Erythroblast (primary cell): Measurements from ENCODE around the gene PHF12.

Experiments
- DNase-seq, 2 experiments: peaks; one replicate each; lab custom pipeline; 2025; lab: John Stamatoyannopoulos, UW
- GATA1 ChIP-seq: IDR thresholded peaks from 2 replicates; pipeline ENCODE4 v1.6.1; 2011; ENCODE audit warnings: low read depth, mild to moderate bottlenecking, control low read depth, low read length, moderate library complexity
- POLR2A ChIP-seq: IDR thresholded peaks from 2 replicates; pipeline ENCODE4 v1.6.1; 2011; ENCODE audit warnings: mild to moderate bottlenecking, low read length

PHF12 gene

DNA sequence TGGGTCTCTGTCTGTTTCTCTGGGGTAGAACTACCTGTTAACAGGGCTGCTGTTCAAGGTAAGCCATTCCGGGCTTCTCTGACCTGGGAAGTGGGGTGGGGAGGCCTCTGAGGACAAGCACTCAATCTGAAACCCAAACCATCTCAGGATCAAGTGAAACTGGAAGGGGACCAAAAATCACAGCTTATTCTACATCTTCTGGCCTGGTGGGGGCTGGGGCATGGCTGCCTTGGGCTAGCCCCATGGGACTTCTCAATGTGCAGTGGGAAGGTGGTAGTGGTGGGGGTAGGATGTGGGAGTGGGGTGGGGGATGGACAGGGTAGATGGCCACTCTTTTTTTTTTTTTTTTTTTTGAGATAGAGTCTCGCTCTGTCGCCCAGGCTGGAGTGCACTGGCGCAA is 59.3 kb downstream of the PHF12 start:
- no peak for TF ChIP-seq POLR2A
- TF ChIP-seq GATA1, result no peak
- no peak for DNase-seq

DNA sequence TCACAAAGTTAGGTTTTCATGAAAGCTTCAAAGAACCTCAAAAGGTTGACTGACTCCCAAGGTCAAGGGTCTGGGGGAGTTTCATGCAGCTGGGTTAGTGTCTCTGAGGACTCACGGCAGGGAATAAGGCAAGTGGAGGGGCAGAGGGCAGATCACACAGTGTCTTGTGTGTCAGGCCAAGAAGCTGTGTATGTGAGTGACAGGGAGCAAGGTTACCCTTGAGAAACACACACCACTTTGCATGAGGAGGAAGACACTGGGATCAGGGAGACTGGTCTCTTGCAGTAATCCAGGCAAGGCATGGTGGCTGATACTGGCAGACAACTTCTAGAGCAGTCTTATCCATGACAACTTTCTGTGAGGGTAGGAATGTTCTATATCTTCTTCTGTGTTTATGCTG is 60.1 kb downstream of the PHF12 start:
- no peak for DNase-seq
- TF ChIP-seq GATA1 (no peak), POLR2A (no peak)

DNA sequence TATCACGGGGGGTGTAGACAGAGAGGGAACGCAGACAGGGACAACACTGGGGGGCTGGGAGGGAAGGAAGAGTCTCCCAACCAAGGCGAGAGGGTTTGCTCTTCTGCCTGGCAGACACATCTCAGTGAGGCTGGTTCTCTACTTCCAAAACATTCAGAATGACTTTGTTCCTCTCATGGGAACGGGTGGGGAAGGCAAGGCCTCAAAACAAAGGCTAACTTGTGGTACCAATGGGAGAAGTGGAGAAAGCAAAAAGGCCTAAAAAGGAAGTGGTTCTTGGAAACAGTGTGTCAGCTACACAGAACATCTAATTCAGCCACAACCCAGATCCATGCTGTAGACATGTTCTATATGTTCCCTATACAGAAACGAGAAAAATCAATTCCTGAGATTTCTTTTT is 61.3 kb downstream of the PHF12 start:
- no peak for DNase-seq
- TF ChIP-seq GATA1 (no peak), POLR2A (no peak)

DNA sequence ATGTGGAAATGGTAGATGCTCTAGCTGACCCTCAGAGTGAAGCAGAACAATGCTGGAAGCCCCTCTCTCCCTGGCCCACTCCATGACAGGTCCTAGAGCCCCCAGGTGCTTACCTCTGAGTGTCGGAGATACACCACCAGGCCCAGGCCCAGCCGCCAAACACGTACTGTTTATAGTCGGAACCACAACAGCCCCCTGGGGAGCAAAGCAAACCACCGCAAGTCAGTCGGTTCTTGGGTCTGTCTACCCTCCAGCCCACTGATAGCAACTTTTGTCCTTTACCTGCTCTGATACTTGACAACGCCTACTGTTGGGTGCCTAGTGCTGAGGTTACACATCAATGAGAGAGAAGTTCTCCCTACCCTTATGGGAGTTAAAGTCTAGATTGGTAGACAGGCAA is 62.5 kb downstream of the PHF12 start:
- TF ChIP-seq POLR2A, result no peak
- TF ChIP-seq GATA1, result no peak
- no peak for DNase-seq

DNA sequence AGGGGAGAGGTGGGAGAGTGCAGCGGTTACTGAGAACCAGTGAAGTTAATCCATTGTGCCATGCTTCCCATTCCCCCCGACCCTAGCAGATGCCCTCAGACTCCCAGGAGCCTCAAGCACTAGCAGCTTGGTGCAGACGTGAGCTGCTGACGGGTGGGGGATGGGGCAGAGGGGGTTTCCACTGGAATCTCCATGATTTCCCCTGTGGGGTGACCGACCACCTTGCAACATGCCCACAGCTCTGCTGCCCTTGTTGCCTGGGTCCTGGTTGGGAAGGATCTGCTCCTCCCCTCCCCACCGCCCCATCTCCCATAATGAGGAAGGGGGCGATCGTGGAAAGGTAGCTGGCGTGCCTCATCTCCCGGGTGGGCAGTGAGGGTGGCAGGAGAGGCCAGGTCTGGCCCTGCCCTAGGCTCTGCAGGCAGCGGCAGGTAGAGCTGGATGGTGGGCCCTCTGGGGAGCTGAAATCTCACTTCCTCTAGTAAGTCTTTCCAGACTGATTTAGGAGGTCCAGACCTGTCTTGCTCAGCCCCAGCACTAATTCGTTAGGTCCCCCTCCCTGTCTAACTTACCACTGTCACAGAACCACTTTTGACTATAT is 63.3 kb downstream of the PHF12 start:
- TF ChIP-seq POLR2A (peak; percentile 1), GATA1 (no peak)
- no peak for DNase-seq

DNA sequence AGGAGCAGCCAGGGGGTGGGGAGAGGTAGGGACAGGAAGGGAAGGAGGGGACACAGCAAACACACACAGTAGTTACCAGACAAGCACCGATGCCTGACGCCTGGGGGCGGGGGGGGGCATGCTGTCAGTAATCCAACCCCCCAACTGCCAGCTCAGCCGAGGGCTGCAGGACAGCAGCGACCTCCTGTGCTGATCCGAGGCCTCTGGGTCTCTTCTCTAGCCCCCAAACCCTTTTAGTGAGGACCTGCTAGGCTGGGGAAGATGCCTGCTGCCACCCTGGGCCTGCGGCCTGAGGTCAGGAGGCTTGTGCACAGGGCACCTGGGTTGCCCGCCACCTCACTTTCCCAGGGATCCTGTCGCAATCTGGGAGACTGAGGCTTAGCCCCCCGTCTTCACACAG is 65.4 kb downstream of the PHF12 start:
- TF ChIP-seq POLR2A, result no peak
- TF ChIP-seq GATA1, result no peak
- DNase-seq, result no peak

DNA sequence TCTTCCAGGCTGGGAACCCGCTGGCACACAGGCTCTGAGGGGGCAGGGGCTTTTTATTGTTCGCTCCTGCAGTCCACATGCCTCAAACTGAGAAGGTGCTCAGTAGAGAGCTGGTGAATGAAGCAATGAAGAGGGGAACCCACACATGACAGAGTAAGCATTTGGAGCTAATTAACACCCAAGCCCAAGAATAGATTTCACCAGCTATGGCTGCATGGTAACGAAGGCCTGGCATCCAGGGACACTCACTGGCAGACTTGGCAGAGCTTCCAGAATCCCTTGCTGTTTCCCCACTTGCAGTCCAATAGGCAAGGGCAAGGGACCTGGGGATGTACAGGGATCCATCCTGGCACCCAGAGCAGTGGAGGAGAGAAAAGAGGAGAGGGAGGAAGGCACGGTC is 66.0 kb downstream of the PHF12 start:
- no peak for TF ChIP-seq POLR2A
- no peak for DNase-seq

DNA sequence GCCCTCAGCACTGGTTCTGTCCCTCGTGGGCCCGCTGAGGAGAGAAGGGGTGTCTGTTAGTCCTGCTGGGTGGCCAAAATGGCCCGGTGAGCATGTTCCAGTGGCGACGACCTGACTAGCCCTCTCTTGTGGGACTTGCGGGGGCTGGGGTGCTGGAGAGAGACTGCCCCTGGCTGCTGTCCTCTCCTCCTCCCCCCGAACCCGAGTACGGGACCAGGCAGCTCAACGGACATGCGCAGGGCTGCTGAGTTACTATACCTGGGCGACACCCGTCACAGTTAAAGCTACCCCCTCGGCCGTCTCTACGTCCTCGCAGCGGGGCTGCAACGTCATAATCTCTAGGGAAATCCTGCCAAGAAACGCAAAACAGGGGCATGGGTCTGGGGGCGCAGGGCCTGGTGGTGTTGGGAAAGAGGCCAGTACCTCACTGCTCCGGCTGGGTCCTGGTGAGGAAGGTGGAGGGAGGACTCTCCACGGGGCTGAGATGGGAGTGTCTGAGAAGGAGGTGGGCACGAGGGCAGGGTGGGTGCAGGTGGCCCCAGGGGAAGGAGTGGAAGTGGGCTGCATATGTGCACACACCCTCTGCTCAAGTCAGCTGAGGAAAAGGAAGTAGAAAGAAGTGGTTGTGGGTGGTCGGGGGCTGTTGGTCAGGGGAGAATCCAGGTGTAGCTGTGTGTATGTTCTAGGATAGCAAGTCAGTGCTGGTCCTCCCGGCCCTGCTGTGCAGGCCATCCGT is 67.2 kb downstream of the PHF12 start:
- no peak for TF ChIP-seq POLR2A
- TF ChIP-seq GATA1, result no peak
- no peak for DNase-seq

DNA sequence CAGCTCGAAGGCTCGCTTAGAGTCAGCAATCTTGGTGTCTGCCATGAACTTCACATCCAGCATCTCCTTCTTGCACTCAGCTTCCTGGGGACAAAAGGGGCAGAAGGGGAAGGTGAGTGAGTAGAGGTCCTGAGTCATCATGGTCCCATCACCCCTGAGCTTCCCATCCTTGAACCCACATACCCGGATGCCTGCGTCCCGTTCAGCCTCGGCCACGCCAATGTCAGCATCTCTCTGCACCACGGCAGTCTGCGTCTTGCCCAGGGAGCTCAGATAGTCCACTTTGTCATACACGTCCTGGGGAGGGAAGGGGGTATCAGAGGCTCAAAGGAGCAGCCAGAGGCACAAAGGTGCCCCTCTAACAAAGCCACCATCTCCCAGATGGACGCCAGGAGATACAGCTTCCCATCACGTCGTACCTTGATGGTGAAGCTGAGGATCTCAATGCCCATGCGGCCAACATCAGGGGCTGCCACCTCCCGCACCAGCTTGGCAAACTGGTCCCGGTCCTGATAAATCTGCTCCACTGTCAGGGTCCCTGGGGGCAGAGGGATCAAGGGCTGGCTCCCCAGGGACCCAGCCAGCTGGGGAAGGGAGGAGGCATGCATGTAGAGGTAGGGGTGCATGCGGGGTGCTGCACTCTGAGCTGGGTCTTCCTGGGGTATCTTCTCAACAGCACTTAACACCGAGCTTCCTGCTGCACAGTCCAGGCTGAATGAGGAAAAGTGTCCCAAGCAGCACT is 69.0 kb downstream of the PHF12 start:
- no peak for DNase-seq
- TF ChIP-seq POLR2A (no peak), GATA1 (no peak)

DNA sequence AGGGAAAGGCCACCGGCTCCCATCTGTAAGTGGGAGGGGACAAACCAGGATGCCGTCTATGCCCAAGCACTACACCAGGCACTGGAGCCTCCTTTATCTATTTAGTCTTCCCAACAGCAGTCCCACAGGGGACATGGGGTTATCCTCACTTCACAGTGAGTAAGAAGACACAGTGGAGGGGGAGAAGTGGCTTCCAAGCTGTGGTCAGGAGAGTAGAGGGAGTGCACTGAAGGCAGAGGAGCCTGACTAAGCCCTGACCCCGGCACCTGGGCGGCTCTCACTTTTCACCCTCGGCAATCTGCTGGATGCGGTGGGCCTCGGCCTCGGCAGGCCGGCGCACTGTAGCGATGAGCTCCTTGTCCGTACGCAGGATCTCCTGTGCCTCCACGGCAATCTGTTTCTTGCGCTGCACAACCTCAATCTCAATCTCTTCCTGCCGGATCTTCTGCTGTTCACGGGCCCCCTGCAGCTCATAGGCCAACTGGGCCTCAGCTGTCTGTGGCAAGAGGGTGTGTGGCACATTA is 69.7 kb downstream of the PHF12 start:
- TF ChIP-seq GATA1 (no peak), POLR2A (no peak)
- no peak for DNase-seq

GRCh38 chr17:28880572-28880945 is 70.8 kb downstream of the PHF12 start:
- TF ChIP-seq POLR2A (no peak), GATA1 (no peak)

GRCh38 chr17:28879886-28880571 is 71.3 kb downstream of the PHF12 start:
- TF ChIP-seq POLR2A (no peak), GATA1 (no peak)
- peak in 1 of 2 experiments; percentile 51 for DNase-seq

More at GRCh38 chr17:28880572-28880945, 70.8 kb downstream of the PHF12 start:
- no peak for DNase-seq

GRCh38 chr17:28878981-28879380 is 72.3 kb downstream of the PHF12 start:
- TF ChIP-seq GATA1 (no peak), POLR2A (no peak)
- DNase-seq, result peak; percentile 72 to 75
